AG10803 (cell line): ENCODE results near the gene UCHL5.

Experiments used
- DNase-seq: peaks from one replicate; pipeline ENCODE4 v3.0.0; 2010; ENCODE audit warnings: low read depth
- H3K4me3 ChIP-seq: 2 replicates; pipeline ENCODE4 v1.5.1; 2011; ENCODE audit warnings: mild to moderate bottlenecking, low read length, control low read depth
- TF ChIP-seq, protein P1 (sequence below): conservative IDR thresholded peaks from 2 replicates; pipeline ENCODE4 v1.5.1; 2011; ENCODE audit warnings: mild to moderate bottlenecking, low read length, control low read depth, inconsistent platforms

Gene UCHL5

DNA sequence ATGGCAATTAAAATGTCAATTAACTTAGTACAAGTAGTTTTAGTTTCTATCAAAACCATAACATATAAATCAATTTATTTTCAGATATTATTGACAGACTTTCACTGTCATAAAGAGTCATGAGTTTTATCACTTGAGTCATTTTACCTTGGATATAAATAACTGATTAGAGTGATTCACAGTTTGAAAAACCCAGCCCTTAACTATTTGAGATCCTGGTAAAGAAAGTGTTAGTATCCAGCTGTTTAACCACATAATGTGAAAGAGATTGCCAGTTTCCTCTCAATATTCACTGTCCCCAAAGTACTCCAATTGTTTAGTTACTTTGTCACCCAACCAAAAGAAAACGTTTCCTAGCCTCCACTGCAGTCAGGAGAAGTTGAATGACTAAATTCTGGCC is 91.3 kb downstream of the UCHL5 start:
- no peak for DNase-seq
- TF ChIP-seq, protein P1, sequence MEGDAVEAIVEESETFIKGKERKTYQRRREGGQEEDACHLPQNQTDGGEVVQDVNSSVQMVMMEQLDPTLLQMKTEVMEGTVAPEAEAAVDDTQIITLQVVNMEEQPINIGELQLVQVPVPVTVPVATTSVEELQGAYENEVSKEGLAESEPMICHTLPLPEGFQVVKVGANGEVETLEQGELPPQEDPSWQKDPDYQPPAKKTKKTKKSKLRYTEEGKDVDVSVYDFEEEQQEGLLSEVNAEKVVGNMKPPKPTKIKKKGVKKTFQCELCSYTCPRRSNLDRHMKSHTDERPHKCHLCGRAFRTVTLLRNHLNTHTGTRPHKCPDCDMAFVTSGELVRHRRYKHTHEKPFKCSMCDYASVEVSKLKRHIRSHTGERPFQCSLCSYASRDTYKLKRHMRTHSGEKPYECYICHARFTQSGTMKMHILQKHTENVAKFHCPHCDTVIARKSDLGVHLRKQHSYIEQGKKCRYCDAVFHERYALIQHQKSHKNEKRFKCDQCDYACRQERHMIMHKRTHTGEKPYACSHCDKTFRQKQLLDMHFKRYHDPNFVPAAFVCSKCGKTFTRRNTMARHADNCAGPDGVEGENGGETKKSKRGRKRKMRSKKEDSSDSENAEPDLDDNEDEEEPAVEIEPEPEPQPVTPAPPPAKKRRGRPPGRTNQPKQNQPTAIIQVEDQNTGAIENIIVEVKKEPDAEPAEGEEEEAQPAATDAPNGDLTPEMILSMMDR: no peak
- H3K4me3 ChIP-seq: no peak overlapping the region

- H3K4me3 ChIP-seq: no peak overlapping the region
- TF ChIP-seq, protein P1: no peak
These were observed 91.8 kb downstream of the UCHL5 start for GRCh38 chr1:192967211-192967877.

GRCh38 chr1:192966073-192966472 is 93.1 kb downstream of the UCHL5 start:
- DNase-seq: no peak
- no peak overlapping the region for H3K4me3 ChIP-seq
- TF ChIP-seq, protein P1: no peak

More at GRCh38 chr1:192967211-192967877, 91.8 kb downstream of the UCHL5 start:
- DNase-seq: no peak

DNA sequence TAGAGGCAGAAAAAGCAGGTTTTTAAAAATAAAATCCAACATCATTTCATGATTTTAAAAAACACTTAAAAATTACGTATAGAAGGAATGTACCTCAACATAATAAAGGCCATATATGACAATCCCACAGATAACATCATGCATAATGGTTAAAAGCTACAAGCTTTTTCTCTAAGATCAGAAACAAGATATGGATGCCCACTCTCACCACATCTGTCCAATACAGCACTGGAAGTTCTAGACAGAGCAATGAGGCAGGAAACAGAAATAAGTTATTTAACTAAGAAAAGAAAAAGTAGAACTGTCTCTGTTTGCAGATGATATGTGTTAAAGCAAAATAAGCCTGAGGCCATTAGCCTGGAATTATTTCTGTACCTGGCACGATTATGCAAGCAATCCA is 96.3 kb downstream of the UCHL5 start:
- no peak overlapping the region for H3K4me3 ChIP-seq
- no peak for DNase-seq
- TF ChIP-seq, protein P1: no peak
